CD4-positive, alpha-beta T cell treated with Interleukin-12 subunit alpha and Interleukin-12 subunit beta, for 1 hour (primary cell): ENCODE data around the gene ALG11.
"Not testable (repeated sequence)": the region's sequence is repeated elsewhere in the genome, so short reads cannot be mapped to it uniquely, and the experiment has no call there.

Experiments used
- DNase-seq: peaks from one replicate; pipeline ENCODE4 v3.0.0-alpha.2; 2020

The ALG11 gene

DNA sequence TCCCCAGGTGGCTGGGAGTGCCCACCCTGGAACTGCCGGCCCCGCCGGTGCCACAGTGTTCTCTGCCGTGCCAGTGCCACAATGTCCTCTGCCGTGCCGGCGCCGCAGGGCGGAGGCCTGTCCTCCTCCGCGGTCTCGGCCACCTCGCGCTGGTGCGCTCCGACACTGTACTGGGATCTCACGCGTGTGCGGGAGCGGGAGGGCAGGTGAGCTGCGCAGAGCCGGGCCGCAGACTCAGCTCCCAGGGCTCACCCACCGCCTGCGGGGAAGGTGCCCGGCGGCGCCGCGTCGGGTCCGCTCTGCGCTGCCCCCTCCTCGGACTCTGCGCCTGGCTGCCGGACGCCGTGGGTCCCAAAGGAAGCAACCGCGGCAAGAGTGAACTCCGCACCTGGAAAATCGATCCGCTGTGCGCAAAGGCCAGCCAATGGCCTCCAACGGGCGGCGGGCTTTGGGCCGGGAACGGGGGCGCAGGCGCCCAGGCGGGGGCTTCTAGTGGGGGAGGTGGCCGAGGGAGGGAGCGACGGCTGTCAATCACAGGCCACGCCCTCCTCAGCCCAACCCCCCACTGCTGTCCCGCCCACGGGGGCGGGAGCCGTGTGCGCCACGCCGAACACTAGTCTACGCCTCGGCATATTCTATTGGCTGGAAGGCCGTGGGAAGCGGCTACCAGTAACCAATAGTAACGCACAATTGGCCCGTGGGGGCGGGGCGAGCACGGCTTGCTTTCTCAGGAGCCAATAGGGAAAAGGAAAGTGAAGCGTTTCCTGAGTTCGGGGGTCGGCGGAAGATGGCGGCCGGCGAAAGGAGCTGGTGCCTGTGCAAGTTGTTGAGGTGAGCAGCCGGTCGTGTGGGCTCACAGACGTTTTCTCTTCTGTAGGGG lies at the start of gene ALG11:
Gene ALG11, plus strand, starts transcription at position 767 of the 880 bp plus-strand sequence. Its CDS starts 21 bp downstream, at position 788.
- DNase-seq: peak; percentile 99

DNA sequence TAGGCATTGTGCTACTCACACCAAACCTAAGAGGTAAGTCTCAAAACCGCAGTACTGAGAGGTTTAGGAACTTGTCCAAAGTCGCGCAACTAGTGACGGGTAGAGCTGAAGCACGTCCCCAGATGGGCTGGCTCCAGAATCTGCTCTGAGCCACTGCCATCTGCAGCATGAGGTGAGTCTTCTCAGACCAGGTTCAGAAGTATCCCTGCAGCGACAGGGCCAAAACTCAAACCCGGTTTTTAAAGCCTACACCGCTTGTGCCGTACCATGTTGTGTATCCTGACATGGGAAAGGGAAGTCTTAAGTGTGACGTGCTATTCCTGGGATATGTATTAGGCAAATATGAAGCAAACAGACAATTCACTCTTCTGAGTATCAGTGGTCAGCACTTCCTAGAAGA lies 46.0 kb upstream of the ALG11 start:
- no peak for DNase-seq

- no peak for DNase-seq
Observed at GRCh38 chr13:51967482-51968446, 44.4 kb upstream of the ALG11 start.

DNA sequence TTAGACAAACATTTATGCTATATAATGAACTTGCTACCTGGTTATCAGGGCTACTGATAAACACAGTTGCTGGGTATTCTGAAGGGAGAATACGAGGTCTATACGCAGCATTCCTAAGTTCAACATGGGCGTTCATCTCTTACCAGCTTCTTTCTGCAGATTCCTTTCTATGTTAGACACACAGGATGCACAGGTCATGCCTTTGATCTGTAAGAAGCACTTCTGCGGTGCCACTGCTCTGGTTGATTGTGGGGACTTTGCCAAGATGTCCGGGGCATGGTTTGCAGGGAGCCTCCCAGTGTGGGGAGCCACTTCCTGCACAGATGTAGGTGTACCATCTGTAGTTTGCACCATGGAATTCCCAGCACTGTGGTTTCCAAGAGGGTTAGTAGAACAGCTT lies 41.8 kb upstream of the ALG11 start:
- peak; percentile 7 for DNase-seq

DNA sequence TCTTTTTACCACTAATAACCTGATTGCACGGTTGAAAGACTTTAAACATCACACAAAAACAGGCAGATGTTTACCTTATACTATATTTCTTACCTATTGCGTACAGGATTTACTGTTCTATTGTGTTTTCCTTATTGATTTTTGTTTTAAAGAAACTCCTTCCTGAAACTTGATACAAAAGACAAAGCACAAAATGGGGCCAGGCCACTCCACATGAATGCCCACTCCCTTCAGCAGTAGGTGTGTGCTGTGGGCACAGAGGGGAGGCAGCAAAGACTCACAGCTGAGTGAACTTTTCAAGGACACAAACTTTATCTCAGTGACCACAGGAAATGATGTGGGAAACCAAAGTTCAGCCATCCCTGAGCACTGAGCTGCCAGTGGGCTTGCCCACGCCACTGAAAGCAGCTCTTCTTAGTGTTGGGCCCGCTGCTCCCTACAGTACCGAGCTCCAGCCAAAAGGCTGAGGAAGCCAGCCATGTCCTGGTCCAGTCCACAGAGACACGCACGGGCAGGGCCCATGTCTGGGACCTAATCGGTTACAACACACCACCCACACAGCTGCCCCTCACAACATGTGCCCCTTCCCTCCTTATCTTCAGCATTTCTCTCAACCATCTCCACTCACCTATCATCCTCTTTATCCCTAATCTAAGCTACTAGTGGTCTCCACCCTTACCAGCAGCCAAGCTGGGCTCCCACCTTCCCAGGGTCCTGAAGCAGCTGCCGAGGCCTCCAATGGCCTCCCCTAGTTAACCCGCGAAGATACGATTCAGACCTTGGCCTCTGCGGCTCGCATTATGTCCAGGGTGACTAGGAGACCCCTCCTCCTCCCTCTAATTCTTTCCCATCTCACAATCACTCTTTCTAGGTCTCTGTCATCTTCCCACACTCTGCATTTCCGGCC lies 40.4 kb upstream of the ALG11 start:
- DNase-seq: no peak

GRCh38 chr13:51974482-51974881 lies 37.7 kb upstream of the ALG11 start:
- no peak for DNase-seq

DNA sequence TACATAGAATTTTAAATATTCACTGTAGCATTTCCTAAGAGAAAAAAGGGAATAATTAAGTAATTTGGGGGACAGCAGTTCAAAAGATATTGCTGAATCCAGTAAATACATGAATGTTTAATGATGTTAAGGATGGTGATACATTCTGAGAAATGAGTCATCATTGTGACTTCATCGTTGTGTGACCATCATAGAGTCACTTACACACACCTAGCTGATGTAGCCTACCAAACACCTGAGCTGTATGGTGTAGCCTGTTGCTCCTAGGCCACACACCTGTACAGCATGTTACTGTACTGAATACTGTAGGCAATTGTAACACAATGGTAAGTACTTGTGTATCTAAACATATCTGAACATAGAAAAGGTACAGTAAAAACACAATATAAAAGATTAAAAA lies 35.8 kb upstream of the ALG11 start:
- no peak for DNase-seq

GRCh38 chr13:51976890-51977289 lies 35.3 kb upstream of the ALG11 start:
- no peak for DNase-seq

DNA sequence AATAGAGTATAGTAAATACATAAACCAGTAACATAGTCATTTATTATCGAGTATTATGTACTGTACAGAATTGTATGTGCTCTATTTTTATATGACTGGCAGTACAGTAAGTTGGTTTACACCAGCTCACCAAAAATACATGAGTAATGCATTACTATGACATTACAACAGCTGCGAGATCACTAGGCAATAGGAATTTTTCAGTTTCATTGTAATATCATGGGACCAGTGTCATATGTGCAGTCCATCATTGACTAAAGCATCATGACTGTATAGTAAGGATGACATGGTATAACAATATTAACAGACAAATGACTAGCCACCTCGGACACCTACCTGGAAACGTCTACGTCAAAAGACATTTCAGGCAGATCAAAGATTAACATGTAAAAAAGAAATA lies 34.6 kb upstream of the ALG11 start:
- DNase-seq: no peak

DNA sequence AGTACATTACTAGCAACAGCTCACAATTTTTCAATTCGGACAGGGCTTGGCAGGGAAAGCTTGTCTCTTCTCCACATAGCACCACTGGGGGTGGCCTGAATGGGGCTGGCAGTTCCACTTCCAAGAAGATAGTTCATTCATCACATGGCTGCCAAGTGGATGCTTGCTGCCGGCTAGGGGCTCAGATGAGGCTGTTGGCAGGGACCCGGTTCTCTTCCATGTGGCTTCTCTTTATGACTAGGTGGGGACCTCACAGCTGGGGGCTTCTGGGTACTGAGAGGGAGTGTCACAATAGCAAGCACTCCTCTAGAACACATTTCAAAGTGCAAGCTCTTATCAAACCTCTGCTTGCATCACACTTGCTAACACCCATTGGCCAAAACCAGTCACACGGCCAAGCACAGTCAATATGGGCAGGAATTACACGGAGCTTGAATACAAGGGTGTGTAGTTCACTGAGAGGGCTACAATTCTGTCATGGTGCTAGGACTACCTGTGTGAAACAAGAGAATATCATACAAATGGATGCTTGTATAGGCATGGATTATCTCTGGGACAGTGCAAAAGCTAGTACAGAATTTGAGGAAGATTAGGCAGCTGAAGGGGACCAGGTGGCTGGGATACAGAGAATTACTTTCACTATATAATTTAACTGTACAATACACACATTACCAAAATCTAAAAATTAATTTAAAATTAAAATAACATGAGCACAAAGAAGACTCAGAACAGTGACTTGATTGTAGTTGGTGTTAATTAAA lies 33.2 kb upstream of the ALG11 start:
- no peak for DNase-seq

GRCh38 chr13:51980908-51981307 lies 31.3 kb upstream of the ALG11 start:
- DNase-seq: no peak

DNA sequence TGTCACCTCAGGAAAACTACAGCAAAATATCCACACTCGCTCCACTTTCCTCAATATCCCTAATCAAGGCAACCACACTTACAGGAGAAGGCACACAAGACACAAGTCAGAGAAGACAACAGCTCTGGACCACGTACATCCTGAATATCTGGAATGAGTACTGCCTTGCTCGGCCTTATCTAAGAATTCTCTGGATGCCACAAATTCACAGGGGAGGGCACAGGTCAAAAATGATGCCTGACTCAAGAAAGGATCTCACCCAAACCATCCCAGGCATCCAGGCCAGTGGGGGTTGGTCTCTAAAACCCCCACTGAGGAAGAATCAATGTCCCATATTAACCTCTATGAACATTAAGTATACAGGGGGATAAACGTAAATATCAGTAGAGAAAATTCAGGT lies 30.8 kb upstream of the ALG11 start:
- no peak for DNase-seq

GRCh38 chr13:51983292-51983691 lies 28.9 kb upstream of the ALG11 start:
- not testable (repeated sequence) for DNase-seq

GRCh38 chr13:51984904-51985303 lies 27.3 kb upstream of the ALG11 start:
- DNase-seq: not testable (repeated sequence)

DNA sequence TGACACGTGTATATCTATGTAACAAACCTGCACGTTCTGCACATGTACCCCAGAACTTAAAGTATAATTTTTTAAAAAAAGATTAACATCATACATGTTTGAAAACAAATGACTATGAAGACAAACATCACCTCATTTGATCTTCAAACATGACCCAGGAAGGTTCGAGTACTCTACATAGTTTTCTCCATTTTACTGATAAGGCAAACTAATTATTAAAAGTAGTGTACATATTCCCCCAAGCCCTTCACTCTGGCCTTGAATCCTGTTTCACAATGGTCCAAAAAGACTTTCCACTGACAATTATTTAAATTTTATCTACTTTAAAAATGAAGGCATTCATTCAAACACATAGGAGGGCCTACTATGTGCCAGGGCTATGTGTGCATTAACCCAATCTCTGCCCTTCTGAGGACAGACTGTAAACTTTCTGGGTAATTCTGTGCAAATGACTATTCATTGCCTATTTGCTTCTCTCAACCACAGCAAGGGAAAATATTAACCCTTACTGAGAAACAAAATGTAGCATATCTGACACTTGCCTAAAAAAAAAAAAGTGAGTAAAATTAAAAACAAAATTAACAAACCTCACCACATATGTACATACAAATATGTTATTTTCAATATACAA lies 23.1 kb upstream of the ALG11 start:
- no peak for DNase-seq

- DNase-seq: no peak
Observed at GRCh38 chr13:51993713-51994112, 18.5 kb upstream of the ALG11 start.

GRCh38 chr13:51995677-51996551 lies 16.3 kb upstream of the ALG11 start:
- no peak for DNase-seq

DNA sequence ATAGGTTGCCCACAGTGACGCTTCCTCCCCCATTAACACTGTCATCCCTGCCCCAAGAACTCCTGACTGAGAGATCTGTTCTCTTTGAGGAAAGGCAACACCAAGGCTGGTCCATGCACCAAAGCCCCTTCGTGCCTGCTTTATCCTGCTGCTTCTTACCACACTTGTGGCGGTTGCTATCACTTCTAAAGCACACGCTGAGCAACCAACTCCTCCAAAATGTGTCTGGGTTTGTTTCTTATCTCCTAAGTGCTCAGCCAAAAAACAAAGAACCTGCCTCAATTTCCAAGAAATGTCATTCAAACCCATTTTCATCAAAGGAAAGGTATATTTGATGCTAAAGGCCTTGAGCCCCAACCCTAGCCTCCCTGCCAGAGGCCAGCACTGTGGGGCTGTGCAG lies 15.6 kb upstream of the ALG11 start:
- DNase-seq: no peak

DNA sequence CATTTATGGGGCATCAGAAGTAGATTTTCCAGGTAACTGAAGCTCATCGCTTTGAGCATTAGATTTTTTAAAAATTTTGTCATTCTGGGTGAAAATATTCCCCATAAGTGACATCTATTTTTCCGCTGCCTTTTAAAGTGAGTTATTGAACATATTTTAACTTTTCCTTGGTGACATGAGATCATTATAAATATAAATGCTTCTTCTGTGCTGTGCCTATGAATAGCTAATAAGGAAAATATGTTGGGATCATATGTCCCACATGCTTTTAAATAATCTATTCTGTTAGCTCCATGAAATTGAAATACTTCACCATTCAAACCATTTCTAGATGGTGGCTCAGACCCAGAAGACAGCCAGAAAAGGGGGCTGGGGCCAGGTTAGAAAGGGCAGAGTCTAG lies 15.0 kb upstream of the ALG11 start:
- no peak for DNase-seq

GRCh38 chr13:51997641-51998330 lies 14.4 kb upstream of the ALG11 start:
- DNase-seq: no peak
